ENCODE data around the gene TNS2.

TNS2 gene

GRCh38 chr12:53090105-53090504 is 40.2 kb downstream of the TNS2 start:
- TF ChIP-seq ZBTB7A (IDR thresholded peaks at IDR 0.05; ENCODE audit: low read depth) (no peak), TEAD4 (IDR thresholded peaks at IDR 0.05) (no peak), TAF1 (IDR thresholded peaks at IDR 0.05; ENCODE audit: low read depth) (no peak), FOXM1 (IDR thresholded peaks at IDR 0.05; ENCODE audit: borderline replicate concordance, low read depth) (no peak), MAX (IDR thresholded peaks at IDR 0.05) (no peak), TCF12 (IDR thresholded peaks at IDR 0.05; ENCODE audit: low read depth) (no peak), NFIC (IDR thresholded peaks at IDR 0.05) (no peak), EP300 (IDR thresholded peaks at IDR 0.05; ENCODE audit: borderline replicate concordance) (no peak), CREB1 (IDR thresholded peaks at IDR 0.05; ENCODE audit: low read depth) (no peak), CEBPB (IDR thresholded peaks at IDR 0.05) (no peak), RAD21 (IDR thresholded peaks at IDR 0.05; ENCODE audit: low read depth) (no peak)

- TF ChIP-seq TEAD4 (IDR thresholded peaks at IDR 0.05): no peak
Observed at GRCh38 chr12:53090554-53090953, 40.7 kb downstream of the TNS2 start.

- TF ChIP-seq NFIC (IDR thresholded peaks at IDR 0.05) (no peak), USF1 (IDR thresholded peaks at IDR 0.05) (no peak), CEBPB (IDR thresholded peaks at IDR 0.05) (no peak), ZBTB7A (IDR thresholded peaks at IDR 0.05; ENCODE audit: low read depth) (no peak), CREB1 (IDR thresholded peaks at IDR 0.05; ENCODE audit: low read depth) (no peak), EP300 (IDR thresholded peaks at IDR 0.05; ENCODE audit: borderline replicate concordance) (no peak), MAX (IDR thresholded peaks at IDR 0.05) (no peak), TAF1 (IDR thresholded peaks at IDR 0.05; ENCODE audit: low read depth) (no peak)
Observed at GRCh38 chr12:53091756-53092155, 41.9 kb downstream of the TNS2 start.

GRCh38 chr12:53093777-53094393 is 44.0 kb downstream of the TNS2 start:
- TF ChIP-seq TAF1 (IDR thresholded peaks at IDR 0.05; ENCODE audit: low read depth): no peak
- no peak for TF ChIP-seq TCF12 (IDR thresholded peaks at IDR 0.05; ENCODE audit: low read depth)
- no peak for TF ChIP-seq MAX (IDR thresholded peaks at IDR 0.05)
- TF ChIP-seq USF1 (IDR thresholded peaks at IDR 0.05): no peak
- no peak for TF ChIP-seq EP300 (IDR thresholded peaks at IDR 0.05; ENCODE audit: borderline replicate concordance)
- TF ChIP-seq NFIC (IDR thresholded peaks at IDR 0.05): no peak
- TF ChIP-seq ZBTB7A (IDR thresholded peaks at IDR 0.05; ENCODE audit: low read depth): no peak
- TF ChIP-seq CREB1 (IDR thresholded peaks at IDR 0.05; ENCODE audit: low read depth): no peak
- no peak for TF ChIP-seq REST (IDR thresholded peaks at IDR 0.05; ENCODE audit: low read depth)
- TF ChIP-seq CEBPB (IDR thresholded peaks at IDR 0.05): no peak
- no peak for TF ChIP-seq RAD21 (IDR thresholded peaks at IDR 0.05; ENCODE audit: low read depth)

- no peak for TF ChIP-seq YY1 (IDR thresholded peaks at IDR 0.05; ENCODE audit: low read depth)
- TF ChIP-seq REST (IDR thresholded peaks at IDR 0.05; ENCODE audit: low read depth): no peak
- TF ChIP-seq RAD21 (IDR thresholded peaks at IDR 0.05; ENCODE audit: low read depth): no peak
- TF ChIP-seq TEAD4 (IDR thresholded peaks at IDR 0.05): no peak
- TF ChIP-seq USF1 (IDR thresholded peaks at IDR 0.05): no peak
- no peak for TF ChIP-seq CREB1 (IDR thresholded peaks at IDR 0.05; ENCODE audit: low read depth)
- TF ChIP-seq MAX (IDR thresholded peaks at IDR 0.05): no peak
Observed at GRCh38 chr12:53094394-53094787, 44.5 kb downstream of the TNS2 start.
